ENCODE results near the gene WIF1.

Gene WIF1

DNA sequence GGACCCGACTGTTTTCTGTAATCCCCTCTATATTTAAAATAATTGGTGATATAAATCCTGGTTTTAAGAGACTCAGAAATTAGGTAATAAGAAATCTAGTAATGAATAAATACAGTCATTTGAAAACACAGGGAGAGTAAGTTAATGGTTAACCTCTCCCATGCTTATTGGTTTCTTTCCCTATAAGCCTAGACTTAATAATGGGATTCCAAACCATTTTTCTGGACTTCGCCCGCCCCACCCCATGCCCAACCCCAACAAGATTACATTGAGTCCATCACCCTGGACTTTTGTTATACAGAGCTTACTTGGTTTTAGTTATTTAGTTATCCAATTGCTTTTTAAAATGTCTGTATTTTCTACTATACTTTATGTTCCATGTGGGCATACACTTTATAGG, 98.7 kb downstream of the WIF1 start:
- Histone ChIP-seq H3K9me3 (ENCODE audit: control insufficient read depth, low read depth, low read length) (no peaks in the 10 kb centered on the region), H3K36me3 (ENCODE audit: control insufficient read depth, low read depth, low read length) (no peaks in the 10 kb centered on the region), H3K4me1 (ENCODE audit: control insufficient read depth, low read depth, low read length) (peaks cover 19% of the 10 kb centered on the region), H3K9ac (ENCODE audit: low read length) (no peak overlapping the region), H3K27me3 (ENCODE audit: control insufficient read depth, insufficient read depth, low read length) (no peaks in the 10 kb centered on the region), H3K4me3 (ENCODE audit: low read length) (no peak overlapping the region), H3K27ac (ENCODE audit: low read length) (no peak overlapping the region)

GRCh38 chr12:65019696-65020234, 101.3 kb downstream of the WIF1 start:
- Histone ChIP-seq H3K27ac (ENCODE audit: low read length) (no peak overlapping the region), H3K36me3 (ENCODE audit: control insufficient read depth, low read depth, low read length) (no peaks in the 10 kb centered on the region), H3K27me3 (ENCODE audit: control insufficient read depth, insufficient read depth, low read length) (no peaks in the 10 kb centered on the region), H3K9ac (ENCODE audit: low read length) (no peak overlapping the region), H3K4me3 (ENCODE audit: low read length) (no peak overlapping the region), H3K9me3 (ENCODE audit: control insufficient read depth, low read depth, low read length) (no peaks in the 10 kb centered on the region), H3K4me1 (ENCODE audit: control insufficient read depth, low read depth, low read length) (peaks cover 19% of the 10 kb centered on the region)

DNA sequence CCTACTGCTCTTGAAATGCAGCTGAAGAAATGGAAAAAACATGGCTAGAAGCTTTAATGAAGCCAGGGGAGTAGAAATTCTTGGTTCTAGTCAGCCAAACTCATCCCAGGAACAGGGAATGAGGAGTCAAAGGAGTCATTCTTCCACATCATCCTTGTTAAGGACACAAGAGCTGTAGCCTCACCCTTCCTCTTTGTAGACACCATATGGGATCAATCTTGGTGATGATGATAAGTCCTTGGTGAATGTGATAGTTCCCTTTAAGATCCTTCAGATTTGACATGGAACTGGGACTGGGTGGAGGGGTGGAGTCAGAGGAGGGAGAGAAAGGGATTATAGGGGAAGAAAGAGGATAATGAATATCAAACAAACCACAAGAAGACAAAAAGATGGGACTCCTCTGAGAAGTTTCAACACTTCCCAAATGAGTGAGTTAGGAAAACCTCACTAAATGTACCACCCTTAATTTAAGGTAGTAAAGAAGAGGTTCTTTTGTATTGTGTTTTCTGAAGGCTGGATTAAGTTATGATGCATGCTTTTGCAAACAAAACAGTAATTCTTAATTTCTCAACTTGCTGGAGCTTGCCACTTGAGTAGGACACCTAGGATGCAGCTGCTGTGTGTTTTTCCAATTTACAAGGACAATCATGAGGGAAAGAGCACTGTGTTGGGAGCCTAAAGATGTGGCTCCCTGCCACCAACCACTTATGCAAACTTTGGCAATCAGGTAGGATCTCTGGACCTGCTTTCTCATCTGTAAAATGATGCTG, 104.0 kb downstream of the WIF1 start:
- H3K9ac ChIP-seq (ENCODE audit: low read length) = no peak overlapping the region
- H3K4me3 ChIP-seq (ENCODE audit: low read length) = no peak overlapping the region
- no peaks in the 10 kb centered on the region for H3K27me3 ChIP-seq (ENCODE audit: control insufficient read depth, insufficient read depth, low read length)
- H3K9me3 ChIP-seq (ENCODE audit: control insufficient read depth, low read depth, low read length) = no peaks in the 10 kb centered on the region
- H3K27ac ChIP-seq (ENCODE audit: low read length) = no peak overlapping the region
- no peaks in the 10 kb centered on the region for H3K36me3 ChIP-seq (ENCODE audit: control insufficient read depth, low read depth, low read length)
- no peaks in the 10 kb centered on the region for H3K4me1 ChIP-seq (ENCODE audit: control insufficient read depth, low read depth, low read length)

GRCh38 chr12:65015850-65016249, 105.3 kb downstream of the WIF1 start:
- Histone ChIP-seq H3K4me3 (ENCODE audit: low read length) (no peak overlapping the region), H3K27me3 (ENCODE audit: control insufficient read depth, insufficient read depth, low read length) (no peaks in the 10 kb centered on the region), H3K36me3 (ENCODE audit: control insufficient read depth, low read depth, low read length) (no peaks in the 10 kb centered on the region), H3K4me1 (ENCODE audit: control insufficient read depth, low read depth, low read length) (peaks cover under 1% of the 10 kb centered on the region), H3K9me3 (ENCODE audit: control insufficient read depth, low read depth, low read length) (no peaks in the 10 kb centered on the region), H3K9ac (ENCODE audit: low read length) (no peak overlapping the region), H3K27ac (ENCODE audit: low read length) (no peak overlapping the region)

DNA sequence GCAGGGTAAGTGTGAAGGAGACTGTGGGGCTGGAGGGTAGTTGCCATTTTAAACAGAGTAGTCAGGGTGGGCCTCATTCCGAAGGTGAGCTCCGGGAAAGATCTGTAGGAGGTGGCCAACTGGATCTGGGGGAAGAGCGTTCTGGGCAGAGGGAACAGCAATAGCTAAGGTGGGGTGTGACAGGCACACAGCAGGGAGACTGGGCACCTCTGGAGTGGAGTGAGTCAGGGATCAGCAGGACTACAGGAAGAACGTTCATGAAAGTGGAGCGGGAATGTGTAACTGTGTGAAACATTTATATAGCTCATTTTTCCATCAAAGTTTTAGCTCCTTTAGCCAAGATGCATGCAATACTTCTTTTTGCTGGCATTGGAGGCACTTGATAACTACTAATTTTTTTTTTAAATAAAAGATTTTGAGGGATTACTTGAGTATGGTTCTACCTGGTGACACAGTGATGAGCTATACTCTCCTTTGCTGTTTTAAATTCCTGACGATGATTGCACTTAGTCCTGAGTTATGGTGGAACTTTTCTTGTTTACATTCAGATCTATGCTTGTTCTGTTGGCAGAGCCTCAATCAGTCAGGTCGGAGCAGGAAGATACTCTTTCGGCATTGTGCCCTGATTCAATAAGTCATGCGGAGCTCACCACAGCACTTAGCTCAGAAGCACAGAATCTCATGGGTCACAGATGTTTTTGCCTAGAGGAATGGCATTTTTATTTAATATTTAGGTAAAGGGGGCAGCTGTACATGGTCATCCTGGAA, 106.4 kb downstream of the WIF1 start:
- no peaks in the 10 kb centered on the region for H3K9me3 ChIP-seq (ENCODE audit: control insufficient read depth, low read depth, low read length)
- no peak overlapping the region for H3K9ac ChIP-seq (ENCODE audit: low read length)
- no peaks in the 10 kb centered on the region for H3K36me3 ChIP-seq (ENCODE audit: control insufficient read depth, low read depth, low read length)
- H3K27ac ChIP-seq (ENCODE audit: low read length) = no peak overlapping the region
- H3K4me3 ChIP-seq (ENCODE audit: low read length) = no peak overlapping the region
- H3K27me3 ChIP-seq (ENCODE audit: control insufficient read depth, insufficient read depth, low read length) = no peaks in the 10 kb centered on the region
- peaks cover 4% of the 10 kb centered on the region for H3K4me1 ChIP-seq (ENCODE audit: control insufficient read depth, low read depth, low read length)

DNA sequence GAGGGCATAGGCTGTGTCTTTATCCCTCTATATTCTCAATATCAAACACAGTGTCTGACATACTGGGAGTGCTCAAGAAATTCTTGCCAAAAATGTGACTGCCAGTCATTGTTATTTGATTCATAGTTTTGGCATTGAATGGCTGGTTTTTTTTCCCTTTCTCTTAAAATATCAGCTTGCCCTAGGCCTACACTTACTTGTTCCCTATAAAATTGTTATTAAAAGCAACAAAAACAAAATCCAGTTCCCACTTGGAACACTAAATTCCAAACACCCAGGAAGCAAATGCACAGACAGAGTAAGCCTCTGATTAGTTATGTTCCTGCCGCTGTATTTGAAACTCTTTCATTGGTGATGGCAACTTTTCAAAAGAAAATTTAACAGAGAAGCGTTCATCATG, 110.7 kb downstream of the WIF1 start:
- Histone ChIP-seq H3K4me3 (ENCODE audit: low read length) (no peak overlapping the region), H3K36me3 (ENCODE audit: control insufficient read depth, low read depth, low read length) (no peaks in the 10 kb centered on the region), H3K27me3 (ENCODE audit: control insufficient read depth, insufficient read depth, low read length) (no peaks in the 10 kb centered on the region), H3K9me3 (ENCODE audit: control insufficient read depth, low read depth, low read length) (no peaks in the 10 kb centered on the region), H3K4me1 (ENCODE audit: control insufficient read depth, low read depth, low read length) (peaks cover 4% of the 10 kb centered on the region), H3K27ac (ENCODE audit: low read length) (no peak overlapping the region), H3K9ac (ENCODE audit: low read length) (no peak overlapping the region)

DNA sequence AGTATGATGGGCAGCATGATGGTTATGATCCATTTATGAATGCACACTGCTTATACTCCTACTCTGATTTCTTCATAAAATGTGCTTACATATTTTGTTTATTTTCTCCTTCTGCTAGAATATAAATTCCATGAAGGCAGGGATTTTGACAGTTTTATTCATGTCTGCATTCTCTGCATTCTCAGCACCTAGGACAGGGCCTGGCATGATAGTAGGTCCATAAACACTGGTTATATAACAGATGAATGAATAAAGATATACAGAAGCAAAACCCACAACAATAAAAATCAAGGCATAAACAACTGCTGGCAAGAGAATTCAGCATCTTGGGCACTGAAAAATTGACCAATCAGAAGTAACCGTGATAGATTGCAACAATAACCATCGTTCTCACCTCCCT, 115.4 kb downstream of the WIF1 start:
- Histone ChIP-seq H3K4me3 (ENCODE audit: low read length) (no peak overlapping the region), H3K9ac (ENCODE audit: low read length) (no peak overlapping the region), H3K27me3 (ENCODE audit: control insufficient read depth, insufficient read depth, low read length) (no peaks in the 10 kb centered on the region)

GRCh38 chr12:65004270-65004669, 116.8 kb downstream of the WIF1 start:
- Histone ChIP-seq H3K4me1 (ENCODE audit: control insufficient read depth, low read depth, low read length) (peaks cover 14% of the 10 kb centered on the region), H3K9ac (ENCODE audit: low read length) (no peak overlapping the region), H3K27ac (ENCODE audit: low read length) (no peak overlapping the region), H3K4me3 (ENCODE audit: low read length) (no peak overlapping the region), H3K27me3 (ENCODE audit: control insufficient read depth, insufficient read depth, low read length) (no peaks in the 10 kb centered on the region), H3K9me3 (ENCODE audit: control insufficient read depth, low read depth, low read length) (no peaks in the 10 kb centered on the region), H3K36me3 (ENCODE audit: control insufficient read depth, low read depth, low read length) (no peaks in the 10 kb centered on the region)

More for the DNA sequence above, 115.4 kb downstream of the WIF1 start:
- no peaks in the 10 kb centered on the region for H3K36me3 ChIP-seq (ENCODE audit: control insufficient read depth, low read depth, low read length)
- no peak overlapping the region for H3K27ac ChIP-seq (ENCODE audit: low read length)
- H3K9me3 ChIP-seq (ENCODE audit: control insufficient read depth, low read depth, low read length) = no peaks in the 10 kb centered on the region
- peaks cover 7% of the 10 kb centered on the region for H3K4me1 ChIP-seq (ENCODE audit: control insufficient read depth, low read depth, low read length)

All from iPS-18a (cell line).